Progenitor cell of endocrine pancreas (in vitro differentiated cells): ENCODE results near the gene IFT122. TPM values are rescaled to one million over a fixed set of nuclear protein-coding genes. Genes with fewer than 3 reads are reported as not detected.
A peak's percentile ranks its signal among the peaks of the same experiment; 100 is the strongest.

ENCODE experiments used
- DNase-seq: peaks from one replicate; pipeline ENCODE4 v3.0.0; 2021; ENCODE audit warnings: low spot score; ENCODE audit not compliant: unreplicated experiment
- H3K27ac Mint-ChIP-seq: 2 replicates; pipeline ENCODE4 v1.8.0; 2021; ENCODE audit warnings: mild to moderate bottlenecking, moderate library complexity, mixed read lengths
- H3K27me3 Mint-ChIP-seq: 2 replicates; pipeline ENCODE4 v1.8.0; 2021; ENCODE audit warnings: mixed read lengths
- H3K36me3 Mint-ChIP-seq: 2 replicates; pipeline ENCODE4 v1.8.0; 2022; ENCODE audit warnings: mixed read lengths; ENCODE audit not compliant: insufficient read depth
- H3K4me1 Mint-ChIP-seq: 2 replicates; pipeline ENCODE4 v1.8.0; 2021; ENCODE audit warnings: low read depth, mixed read lengths
- H3K4me3 Mint-ChIP-seq: 2 replicates; pipeline ENCODE4 v1.8.0; 2021; ENCODE audit warnings: low read depth, mild to moderate bottlenecking, moderate library complexity, mixed read lengths
- H3K9me3 Mint-ChIP-seq: 2 replicates; pipeline ENCODE4 v1.8.0; 2021; ENCODE audit warnings: low read depth, mixed read lengths
- total RNA-seq: library from RNA; stranded (reverse); gene quantifications from 2 replicates; pipeline ENCODE4 v1.2.1, GENCODE V29; 2021
- TF ChIP-seq, protein P1 (sequence below): fragments of 200-600 bp; sonication (generic); IDR thresholded peaks from one replicate; pipeline ENCODE4 v1.5.0; 2021; ENCODE audit warnings: antibody characterized with exemption, mild to moderate bottlenecking; ENCODE audit not compliant: unreplicated experiment

Gene IFT122
- total RNA-seq, 1 donor from 2014 or later, result 75.6 TPM

DNA sequence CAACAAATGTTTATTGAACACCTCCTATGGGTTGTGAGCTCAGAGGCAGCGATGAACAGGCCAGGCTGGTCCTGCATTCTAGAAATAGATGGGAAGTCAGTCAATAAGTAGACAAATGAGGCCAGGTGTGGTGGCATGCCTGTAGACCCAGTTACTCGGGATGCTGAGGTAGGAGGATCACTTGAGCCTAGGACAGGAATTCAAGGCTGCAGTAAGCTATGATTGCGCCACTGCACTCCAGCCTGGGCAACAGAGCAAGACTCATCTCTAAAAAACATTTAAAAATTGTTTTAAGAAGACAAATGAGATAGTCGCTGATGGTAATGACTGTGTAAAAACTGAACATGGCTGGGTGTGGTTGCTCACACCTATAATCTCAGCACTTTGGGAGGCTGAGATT is 84.1 kb downstream of the IFT122 start:
- DNase-seq, result no peak
- TF ChIP-seq, protein P1, sequence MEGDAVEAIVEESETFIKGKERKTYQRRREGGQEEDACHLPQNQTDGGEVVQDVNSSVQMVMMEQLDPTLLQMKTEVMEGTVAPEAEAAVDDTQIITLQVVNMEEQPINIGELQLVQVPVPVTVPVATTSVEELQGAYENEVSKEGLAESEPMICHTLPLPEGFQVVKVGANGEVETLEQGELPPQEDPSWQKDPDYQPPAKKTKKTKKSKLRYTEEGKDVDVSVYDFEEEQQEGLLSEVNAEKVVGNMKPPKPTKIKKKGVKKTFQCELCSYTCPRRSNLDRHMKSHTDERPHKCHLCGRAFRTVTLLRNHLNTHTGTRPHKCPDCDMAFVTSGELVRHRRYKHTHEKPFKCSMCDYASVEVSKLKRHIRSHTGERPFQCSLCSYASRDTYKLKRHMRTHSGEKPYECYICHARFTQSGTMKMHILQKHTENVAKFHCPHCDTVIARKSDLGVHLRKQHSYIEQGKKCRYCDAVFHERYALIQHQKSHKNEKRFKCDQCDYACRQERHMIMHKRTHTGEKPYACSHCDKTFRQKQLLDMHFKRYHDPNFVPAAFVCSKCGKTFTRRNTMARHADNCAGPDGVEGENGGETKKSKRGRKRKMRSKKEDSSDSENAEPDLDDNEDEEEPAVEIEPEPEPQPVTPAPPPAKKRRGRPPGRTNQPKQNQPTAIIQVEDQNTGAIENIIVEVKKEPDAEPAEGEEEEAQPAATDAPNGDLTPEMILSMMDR, result no peak
- no peaks in the 10 kb centered on the region for H3K36me3 Mint-ChIP-seq
- no peaks in the 10 kb centered on the region for H3K9me3 Mint-ChIP-seq
- no peaks in the 10 kb centered on the region for H3K4me1 Mint-ChIP-seq
- no peak overlapping the region for H3K4me3 Mint-ChIP-seq
- no peaks in the 10 kb centered on the region for H3K27me3 Mint-ChIP-seq
- H3K27ac Mint-ChIP-seq, result no peak overlapping the region

DNA sequence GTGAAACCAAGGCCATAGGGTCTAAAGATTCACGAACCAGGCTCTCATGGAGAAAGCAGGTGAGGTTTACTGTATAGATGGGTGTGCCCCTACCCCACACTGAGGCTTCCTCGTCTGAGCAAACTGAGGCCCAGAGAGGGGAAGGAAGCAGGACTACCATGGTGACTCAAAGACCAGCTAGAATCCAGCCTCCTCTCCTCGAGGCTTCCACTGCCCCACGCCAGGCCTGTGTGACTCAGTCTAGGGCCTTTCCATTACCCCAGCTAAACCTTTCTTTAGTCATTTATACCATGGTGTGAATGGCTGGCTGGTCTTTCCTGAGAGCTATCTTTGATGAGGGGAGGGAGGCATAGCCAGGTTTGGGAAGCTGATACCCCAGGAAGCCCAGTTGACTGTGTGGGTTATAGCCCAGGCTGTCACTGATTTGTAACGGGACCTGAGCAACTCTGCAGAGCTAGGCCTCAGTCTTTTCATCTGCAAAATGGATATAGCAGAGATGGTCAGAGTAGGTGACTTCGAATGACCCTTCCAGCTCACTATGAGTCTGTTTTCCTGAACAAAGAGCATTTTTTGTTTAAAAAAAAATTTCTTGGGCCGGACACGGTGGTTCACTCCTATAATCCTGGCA is 85.4 kb downstream of the IFT122 start:
- no peak overlapping the region for H3K27ac Mint-ChIP-seq
- no peaks in the 10 kb centered on the region for H3K36me3 Mint-ChIP-seq
- H3K4me1 Mint-ChIP-seq, result peaks cover 6% of the 10 kb centered on the region
- no peaks in the 10 kb centered on the region for H3K27me3 Mint-ChIP-seq
- H3K9me3 Mint-ChIP-seq, result no peaks in the 10 kb centered on the region
- TF ChIP-seq, protein P1, result no peak
- DNase-seq, result no peak
- no peak overlapping the region for H3K4me3 Mint-ChIP-seq

DNA sequence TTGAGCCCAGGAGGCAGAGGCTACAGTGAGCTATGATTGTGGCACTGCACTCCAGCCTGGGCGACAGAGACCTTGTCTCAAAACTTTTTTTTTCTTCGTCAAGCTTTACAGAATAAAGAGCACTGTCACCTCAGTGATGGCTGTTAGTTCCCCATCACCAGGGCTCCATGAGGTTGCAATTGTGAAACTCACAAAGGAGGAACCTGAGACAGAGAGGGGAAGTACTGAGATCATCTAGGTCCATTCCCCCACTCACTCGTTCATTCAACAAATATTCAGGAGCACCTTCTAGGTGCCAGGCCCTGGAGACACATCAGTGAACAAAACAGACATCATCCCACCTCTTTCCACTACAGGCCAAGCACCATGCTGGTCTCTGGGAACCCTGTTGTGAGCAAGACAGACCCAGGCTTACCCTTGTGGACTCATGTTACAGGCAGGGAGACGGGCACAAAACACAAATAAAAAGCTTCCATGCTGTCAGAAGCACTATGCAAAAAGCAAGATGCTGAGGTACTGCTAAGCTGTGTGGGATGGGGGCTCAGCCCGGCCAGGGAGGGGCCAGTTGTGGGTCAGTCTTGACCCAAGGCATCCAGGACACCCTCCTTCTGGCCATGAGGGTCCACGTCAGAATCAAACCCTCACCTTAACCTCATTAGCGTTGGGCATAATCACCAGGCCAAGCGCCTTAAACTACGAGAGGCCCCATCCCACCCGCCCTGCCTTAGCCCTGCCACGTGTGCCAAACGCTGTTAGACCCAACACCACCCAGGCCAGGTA is 86.3 kb downstream of the IFT122 start:
- TF ChIP-seq, protein P1, result no peak
- Mint-ChIP-seq H3K36me3 (no peaks in the 10 kb centered on the region), H3K9me3 (no peaks in the 10 kb centered on the region), H3K27me3 (no peaks in the 10 kb centered on the region), H3K27ac (no peak overlapping the region), H3K4me1 (peaks cover 9% of the 10 kb centered on the region), H3K4me3 (no peak overlapping the region)
- DNase-seq, result no peak

DNA sequence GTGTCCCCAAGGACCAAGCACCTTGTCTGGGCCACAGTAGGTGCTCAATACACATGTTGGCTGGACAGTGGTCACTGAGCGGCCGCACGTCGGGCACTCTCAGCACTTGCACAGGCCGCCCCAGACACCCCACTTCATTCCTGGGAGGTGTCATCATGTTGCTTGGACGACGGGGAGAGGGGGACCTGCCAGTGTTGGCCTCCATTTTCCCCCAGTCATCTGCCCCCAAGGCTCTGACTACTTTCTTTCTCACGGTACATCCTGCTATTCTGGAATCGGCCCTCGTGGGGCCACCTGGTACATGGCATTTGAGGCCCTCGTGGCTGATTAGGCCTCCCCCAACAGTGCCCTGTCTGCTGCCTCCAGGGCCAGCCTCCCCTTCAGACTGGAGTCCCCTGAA is 87.2 kb downstream of the IFT122 start:
- no peak for DNase-seq
- no peak overlapping the region for H3K4me3 Mint-ChIP-seq
- H3K27ac Mint-ChIP-seq, result no peak overlapping the region
- TF ChIP-seq, protein P1, result no peak
- no peaks in the 10 kb centered on the region for H3K27me3 Mint-ChIP-seq
- H3K4me1 Mint-ChIP-seq, result peaks cover 9% of the 10 kb centered on the region
- H3K36me3 Mint-ChIP-seq, result no peaks in the 10 kb centered on the region
- H3K9me3 Mint-ChIP-seq, result no peaks in the 10 kb centered on the region

DNA sequence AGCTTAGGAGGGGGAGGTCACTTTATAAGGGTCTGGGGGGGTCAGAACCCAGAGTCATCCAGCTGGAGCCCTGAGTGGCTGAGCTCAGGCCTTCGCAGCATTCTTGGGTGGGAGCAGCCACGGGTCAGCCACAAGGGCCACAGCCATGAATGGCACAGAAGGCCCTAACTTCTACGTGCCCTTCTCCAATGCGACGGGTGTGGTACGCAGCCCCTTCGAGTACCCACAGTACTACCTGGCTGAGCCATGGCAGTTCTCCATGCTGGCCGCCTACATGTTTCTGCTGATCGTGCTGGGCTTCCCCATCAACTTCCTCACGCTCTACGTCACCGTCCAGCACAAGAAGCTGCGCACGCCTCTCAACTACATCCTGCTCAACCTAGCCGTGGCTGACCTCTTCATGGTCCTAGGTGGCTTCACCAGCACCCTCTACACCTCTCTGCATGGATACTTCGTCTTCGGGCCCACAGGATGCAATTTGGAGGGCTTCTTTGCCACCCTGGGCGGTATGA is 88.6 kb downstream of the IFT122 start, which contains the start of gene RHO:
Gene RHO (plus strand): TSS at position 51 of the 512 bp plus-strand sequence. CDS start 95 bp downstream, at position 146.
- Mint-ChIP-seq H3K27me3 (no peaks in the 10 kb centered on the region), H3K9me3 (no peaks in the 10 kb centered on the region), H3K36me3 (no peaks in the 10 kb centered on the region), H3K27ac (peak within 1 kb of the TSS; percentile 34), H3K4me3 (no peak within 1 kb of the TSS), H3K4me1 (peaks cover 9% of the 10 kb centered on the region)
- no peak for DNase-seq
- TF ChIP-seq, protein P1, result no peak
